Lung (tissue), 12 donors: ENCODE measurements around the gene PDZD8. TPM values are rescaled to one million over a fixed set of nuclear protein-coding genes. Genes with fewer than 3 reads are reported as not detected.
A peak's percentile ranks its signal among the peaks of the same experiment; 100 is the strongest.

Experiments used
- ATAC-seq: fragments of 200-7000 bp; cut with Tn5 transposase; one replicate; pipeline ENCODE4 v1.9.1; 2020; ENCODE audit warnings: moderate number of reproducible peaks; ENCODE audit not compliant: insufficient read depth, low FRiP score
- DNase-seq, 3 donors: peaks; one replicate each; pipeline ENCODE4 v3.0.0-alpha.2; 2013 to 2017
- H3K27ac ChIP-seq, 2 donors: one replicate each; pipeline ENCODE4 v1.5.1; 2013; ENCODE audit warnings: mild to moderate bottlenecking in 2 of 2, moderate library complexity in 2 of 2, control low read depth in 1 of 2, inconsistent platforms in 1 of 2, low read depth in 1 of 2, low read length in 1 of 2
- H3K27me3 ChIP-seq, 3 donors: one replicate each; pipeline ENCODE4 v1.5.1; 2013; ENCODE audit warnings: low read length in 2 of 3; ENCODE audit not compliant: control insufficient read depth in 3 of 3, insufficient read depth in 3 of 3
- H3K36me3 ChIP-seq, 4 donors: one replicate each; pipeline ENCODE4 v1.5.1; 2013; ENCODE audit warnings: low read length in 4 of 4, mild to moderate bottlenecking in 1 of 4, moderate library complexity in 1 of 4; ENCODE audit not compliant: control insufficient read depth in 4 of 4, insufficient read depth in 4 of 4
- H3K4me1 ChIP-seq, 5 donors: one replicate each; pipeline ENCODE4 v1.5.1; 2013; ENCODE audit warnings: low read length in 5 of 5, mild to moderate bottlenecking in 2 of 5, moderate library complexity in 1 of 5; ENCODE audit not compliant: control insufficient read depth in 5 of 5, insufficient read depth in 5 of 5
- H3K4me3 ChIP-seq: one replicate; pipeline ENCODE4 v1.5.1; 2013; ENCODE audit warnings: mild to moderate bottlenecking, control low read depth, moderate library complexity
- H3K9ac ChIP-seq, 2 donors: one replicate each; pipeline ENCODE4 v1.5.1; 2013; ENCODE audit warnings: low read length in 2 of 2, control low read depth in 1 of 2; ENCODE audit not compliant: insufficient read depth in 1 of 2
- H3K9me3 ChIP-seq, 4 donors: one replicate each; pipeline ENCODE4 v1.5.1; 2013; ENCODE audit warnings: low read length in 3 of 4, mild to moderate bottlenecking in 1 of 4, moderate library complexity in 1 of 4; ENCODE audit not compliant: control insufficient read depth in 4 of 4, insufficient read depth in 3 of 4
- WGBS, 2 donors: extraction: QIAGEN DNeasy Blood & Tissue Kit; methylation state at CpG; one replicate each; pipeline ENCODE4 v1.1.7; 2013; 5-methylcytosine and 5-hydroxymethylcytosine counted together
- polyA plus RNA-seq, 2 donors: library from polyadenylated mRNA; stranded (reverse); fragments of 200-250 nt; gene quantifications; one replicate each; pipeline ENCODE4 v1.2.1, GENCODE V29; 2013
- total RNA-seq, 2 donors: library from RNA; depleted of rRNA in 1 of 2; stranded (reverse); fragments of >200 nt in 1 of 2; gene quantifications; one replicate each; pipeline ENCODE4 v1.2.1, GENCODE V29; 2014 to 2021
- TF ChIP-seq, protein P1 (sequence below): IDR thresholded peaks from 2 replicates; pipeline ENCODE4 v1.5.1; 2012; ENCODE audit warnings: mild to moderate bottlenecking; ENCODE audit errors: control extremely low read depth, extremely low read depth
- donor health status: control.
- donor health status: control.
- donor health status: Bipolar disorder and iron deficiency.
- donor health status: healthy.
- donor health status: DM: yes; HTN: yes; CAD: no.

PDZD8 gene
- total and polyA plus RNA-seq, 4 donors = 3.7 to 32.0 (median 19.3) TPM

DNA sequence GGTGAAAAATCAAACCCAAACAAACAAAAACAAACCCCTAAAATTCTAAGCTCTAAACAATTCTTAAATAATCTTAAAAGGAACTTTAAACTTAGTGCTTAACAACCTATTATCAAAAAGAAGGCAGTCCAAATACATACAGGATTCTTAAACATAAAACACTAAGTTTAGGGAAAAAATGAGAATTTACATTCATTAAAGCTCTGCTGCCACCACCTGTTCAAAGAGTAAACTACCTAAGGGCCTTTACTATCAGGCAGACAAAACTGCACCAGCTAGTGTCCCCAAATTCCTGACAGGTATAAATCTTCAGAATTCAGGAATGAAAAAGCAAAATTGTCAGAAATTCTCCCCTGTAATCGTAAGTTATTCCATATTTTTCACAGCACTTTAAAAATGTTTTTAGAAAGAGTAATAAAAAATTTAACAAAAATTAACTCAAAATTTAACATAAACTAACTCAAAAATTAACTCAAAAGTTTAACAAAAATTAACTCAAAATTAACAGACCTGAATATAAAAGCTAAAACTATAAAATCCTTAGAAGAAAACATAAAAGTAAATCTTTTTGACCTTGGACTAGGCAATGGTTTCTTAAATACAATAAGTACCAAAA lies 55.1 kb downstream of the PDZD8 start:
- peaks cover 0 to 11% (median 0%) of the 10 kb centered on the region in 5 donors for H3K4me1 ChIP-seq
- WGBS, 2 donors = 84 to 90% methylated on average over 1 of the region's 1 CpG
- H3K9me3 ChIP-seq = no peaks in the 10 kb centered on the region
- ATAC-seq (no peak), DNase-seq (peak in 2 of 3 donors; percentile 35 to 38)
- no peak overlapping the region for H3K4me3 ChIP-seq
- no peaks in the 10 kb centered on the region for H3K27me3 ChIP-seq
- no peaks in the 10 kb centered on the region for H3K36me3 ChIP-seq
- TF ChIP-seq, protein P1, sequence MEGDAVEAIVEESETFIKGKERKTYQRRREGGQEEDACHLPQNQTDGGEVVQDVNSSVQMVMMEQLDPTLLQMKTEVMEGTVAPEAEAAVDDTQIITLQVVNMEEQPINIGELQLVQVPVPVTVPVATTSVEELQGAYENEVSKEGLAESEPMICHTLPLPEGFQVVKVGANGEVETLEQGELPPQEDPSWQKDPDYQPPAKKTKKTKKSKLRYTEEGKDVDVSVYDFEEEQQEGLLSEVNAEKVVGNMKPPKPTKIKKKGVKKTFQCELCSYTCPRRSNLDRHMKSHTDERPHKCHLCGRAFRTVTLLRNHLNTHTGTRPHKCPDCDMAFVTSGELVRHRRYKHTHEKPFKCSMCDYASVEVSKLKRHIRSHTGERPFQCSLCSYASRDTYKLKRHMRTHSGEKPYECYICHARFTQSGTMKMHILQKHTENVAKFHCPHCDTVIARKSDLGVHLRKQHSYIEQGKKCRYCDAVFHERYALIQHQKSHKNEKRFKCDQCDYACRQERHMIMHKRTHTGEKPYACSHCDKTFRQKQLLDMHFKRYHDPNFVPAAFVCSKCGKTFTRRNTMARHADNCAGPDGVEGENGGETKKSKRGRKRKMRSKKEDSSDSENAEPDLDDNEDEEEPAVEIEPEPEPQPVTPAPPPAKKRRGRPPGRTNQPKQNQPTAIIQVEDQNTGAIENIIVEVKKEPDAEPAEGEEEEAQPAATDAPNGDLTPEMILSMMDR = peak; percentile 2
- no peak overlapping the region for H3K27ac ChIP-seq
- no peak overlapping the region for H3K9ac ChIP-seq

DNA sequence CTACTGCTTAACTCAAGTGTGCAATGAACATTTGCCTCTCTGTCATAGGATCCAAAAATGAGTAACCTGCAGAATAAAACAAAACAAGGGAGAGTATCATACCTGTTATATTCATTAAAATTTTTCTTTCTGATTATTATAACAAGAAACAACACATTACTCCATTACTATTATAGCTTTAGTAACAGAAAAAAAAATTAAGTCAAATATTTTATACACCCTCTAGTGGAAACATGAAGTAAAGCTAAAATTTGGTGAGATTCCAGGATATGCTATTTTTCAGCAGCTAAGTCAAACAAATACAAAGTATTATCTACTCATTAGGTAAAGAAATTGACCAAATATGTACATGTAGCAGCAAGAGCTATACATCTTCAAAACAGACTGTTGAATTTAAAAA lies 56.3 kb downstream of the PDZD8 start:
- ATAC-seq (no peak), DNase-seq (peak in 2 of 3 donors; percentile 29 to 33)
- Histone ChIP-seq H3K27me3 (no peaks in the 10 kb centered on the region), H3K4me3 (no peak overlapping the region), H3K27ac (no peak overlapping the region), H3K9me3 (no peaks in the 10 kb centered on the region), H3K9ac (no peak overlapping the region), H3K36me3 (peaks cover 0 to 4% (median 0%) of the 10 kb centered on the region in 4 donors), H3K4me1 (peaks cover 0 to 11% (median 0%) of the 10 kb centered on the region in 5 donors)
- TF ChIP-seq, protein P1 = no peak

DNA sequence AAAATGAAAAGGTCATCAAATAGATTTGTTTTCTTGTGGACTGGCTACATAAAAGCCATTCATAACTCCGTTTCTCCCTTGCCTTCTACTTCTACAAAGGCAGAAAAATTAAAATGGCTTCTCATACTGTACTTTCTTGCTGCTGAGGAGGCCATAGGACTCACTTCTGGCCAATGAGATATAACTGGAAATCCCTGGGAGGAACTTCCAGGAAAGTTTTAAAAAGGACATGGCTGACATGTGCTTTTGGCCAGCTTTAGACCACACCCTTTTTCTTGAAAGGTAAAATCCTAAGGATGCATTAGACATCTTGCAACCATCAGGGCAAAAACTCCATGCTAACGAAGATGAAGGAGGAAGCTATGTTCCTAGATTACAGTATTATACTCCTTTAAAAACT lies 58.5 kb downstream of the PDZD8 start:
- Histone ChIP-seq H3K9me3 (no peaks in the 10 kb centered on the region), H3K4me3 (no peak overlapping the region), H3K4me1 (peaks cover 0 to under 1% (median 0%) of the 10 kb centered on the region in 5 donors), H3K9ac (no peak overlapping the region), H3K36me3 (peaks cover 0 to 4% (median 2%) of the 10 kb centered on the region in 4 donors), H3K27ac (no peak overlapping the region), H3K27me3 (no peaks in the 10 kb centered on the region)
- ATAC-seq = no peak
- TF ChIP-seq, protein P1 = no peak
- no peak for DNase-seq
- 89 to 94% methylated on average over 2 of the region's 2 CpGs for WGBS, 2 donors

DNA sequence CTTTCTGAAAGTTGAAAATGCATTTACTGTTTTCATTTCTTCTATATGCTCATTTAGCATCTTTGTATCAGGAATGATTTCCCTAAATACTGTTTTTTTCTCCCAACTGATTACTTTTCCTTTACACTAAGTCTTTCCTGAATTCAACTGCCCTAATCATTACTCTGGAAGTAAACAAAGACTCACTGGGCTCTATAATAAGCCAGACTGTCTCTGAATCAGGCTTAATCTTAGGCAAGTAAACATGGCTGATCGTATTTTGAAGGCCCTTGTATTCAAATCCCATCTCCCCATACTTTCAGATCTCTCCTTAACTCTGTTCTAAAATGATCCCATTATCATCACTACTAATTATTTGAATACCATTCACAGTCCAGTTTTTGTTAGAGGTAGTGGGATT lies 61.6 kb downstream of the PDZD8 start:
- 98 to 99% methylated on average over 1 of the region's 1 CpG for WGBS, 2 donors
- Histone ChIP-seq H3K36me3 (peaks cover 0 to 6% (median 3%) of the 10 kb centered on the region in 4 donors), H3K4me3 (no peak overlapping the region), H3K27me3 (no peaks in the 10 kb centered on the region), H3K27ac (no peak overlapping the region), H3K9me3 (no peaks in the 10 kb centered on the region), H3K9ac (no peak overlapping the region), H3K4me1 (peaks cover 0 to 1% (median 0%) of the 10 kb centered on the region in 5 donors)
- DNase-seq = no peak
- no peak for ATAC-seq
- TF ChIP-seq, protein P1 = no peak
